ENCODE measurements around the gene CHKA. TPM values are rescaled to one million over a fixed set of nuclear protein-coding genes. Genes with fewer than 3 reads are reported as not detected.
A peak's percentile ranks its signal among the peaks of the same experiment; 100 is the strongest.

The CHKA gene
- total RNA-seq, 1 experiment from 2014 or later = 63.0 TPM

GRCh38 chr11:68003846-68004550, 117.2 kb downstream of the CHKA start, which contains the start of gene UNC93B1:
Gene UNC93B1 (minus strand): TSS chr11:68004097. CDS start chr11:68004043, 54 bp downstream.
- Mint-ChIP-seq H3K4me1 (peaks cover 13 to 19% of the 10 kb centered on the region in 2 experiments), H3K27ac (no peak within 1 kb of the TSS; a peak in 1 of 7 replicates), H3K4me3 (peak within 1 kb of the TSS; percentile 69 to 86), H3K36me3 (ENCODE audit: insufficient read depth in 1 of 3, low read depth in 3 of 3) (no peaks in the 10 kb centered on the region; a peak in 1 of 7 replicates), H3K27me3 (ENCODE audit: low read depth) (peaks cover 12% of the 10 kb centered on the region), H3K9me3 (peaks cover 0 to under 1% of the 10 kb centered on the region in 2 experiments; a peak in 1 of 5 replicates)
- H3K27ac ChIP-seq (ENCODE audit: insufficient read length, low read depth, low read length) = no peak within 1 kb of the TSS
- no peak within 1 kb of the TSS for H2BK12ac ChIP-seq (ENCODE audit: insufficient read length, low read depth, low read length)
- H3K23ac ChIP-seq (ENCODE audit: insufficient read length, low read depth, low read length) = no peak within 1 kb of the TSS
- no peak within 1 kb of the TSS for H2AFZ ChIP-seq (ENCODE audit: low read length)
- no CpG with 5 or more reads among the region's 64 CpGs for WGBS (ENCODE audit: extremely low coverage, insufficient read length, low lambda C conversion rate)
- no peaks in the 10 kb centered on the region for H3K79me2 ChIP-seq (ENCODE audit: insufficient read depth, low read length)
- H3K9me3 ChIP-seq (ENCODE audit: control insufficient read depth, low read depth, low read length) = no peaks in the 10 kb centered on the region
- peaks cover 4% of the 10 kb centered on the region for H3K23me2 ChIP-seq (ENCODE audit: insufficient read length, low read depth, low read length, poor library complexity, severe bottlenecking)
- no peak within 1 kb of the TSS for H2BK120ac ChIP-seq (ENCODE audit: low read depth, low read length, poor library complexity, severe bottlenecking)
- no peak for TF ChIP-seq CTCF (conservative IDR thresholded peaks at IDR 0.05)
- DNase-seq = peak; percentile 85
- H3T11ph ChIP-seq (ENCODE audit: low read length) = no peak within 1 kb of the TSS
- H4K5ac ChIP-seq (ENCODE audit: insufficient read length, low read depth, low read length) = no peak within 1 kb of the TSS
- H4K91ac ChIP-seq (ENCODE audit: insufficient read length, low read depth, low read length) = no peak within 1 kb of the TSS
- no peaks in the 10 kb centered on the region for H3K79me1 ChIP-seq (ENCODE audit: insufficient read depth, low read depth, low read length, poor library complexity, severe bottlenecking)
- H3K18ac ChIP-seq (ENCODE audit: insufficient read length, low read depth, low read length) = no peak within 1 kb of the TSS
- no peaks in the 10 kb centered on the region for H3K27me3 ChIP-seq (ENCODE audit: insufficient read depth, low read length)
- H2BK20ac ChIP-seq (ENCODE audit: low read depth, low read length, poor library complexity, severe bottlenecking) = no peak within 1 kb of the TSS
- no peak within 1 kb of the TSS for H2BK15ac ChIP-seq (ENCODE audit: low read depth, low read length)
- no peak within 1 kb of the TSS for H4K8ac ChIP-seq (replicated peaks; ENCODE audit: insufficient read length, low read depth, low read length)
- H3K4ac ChIP-seq (ENCODE audit: low read depth, low read length) = no peak within 1 kb of the TSS
- H4K20me1 ChIP-seq (ENCODE audit: control insufficient read depth, insufficient read depth, insufficient read length) = no peaks in the 10 kb centered on the region
- H2BK5ac ChIP-seq (ENCODE audit: insufficient read length, low read length) = no peak within 1 kb of the TSS
- H3K4me1 ChIP-seq (ENCODE audit: insufficient read depth, low read length) = no peaks in the 10 kb centered on the region; the same call in 1 of the 2 replicates
- H3K14ac ChIP-seq (ENCODE audit: insufficient read depth, low read length) = no peak within 1 kb of the TSS
- no peak within 1 kb of the TSS for H3K56ac ChIP-seq (ENCODE audit: insufficient read length, low read depth, low read length)
- H2AK5ac ChIP-seq (ENCODE audit: insufficient read length, low read length) = no peak within 1 kb of the TSS
- H3K4me2 ChIP-seq (ENCODE audit: insufficient read depth, insufficient read length, low read length) = peak within 1 kb of the TSS; percentile 35
- H3K9ac ChIP-seq (ENCODE audit: extremely low read depth, insufficient read length, low read length) = no peak within 1 kb of the TSS

Measured in H9 (cell line).